Measurements from ENCODE around the gene CHD2.

GRCh38 chr15:93012786-93013185 is 112.7 kb downstream of the CHD2 start:
- TF ChIP-seq, protein P1, sequence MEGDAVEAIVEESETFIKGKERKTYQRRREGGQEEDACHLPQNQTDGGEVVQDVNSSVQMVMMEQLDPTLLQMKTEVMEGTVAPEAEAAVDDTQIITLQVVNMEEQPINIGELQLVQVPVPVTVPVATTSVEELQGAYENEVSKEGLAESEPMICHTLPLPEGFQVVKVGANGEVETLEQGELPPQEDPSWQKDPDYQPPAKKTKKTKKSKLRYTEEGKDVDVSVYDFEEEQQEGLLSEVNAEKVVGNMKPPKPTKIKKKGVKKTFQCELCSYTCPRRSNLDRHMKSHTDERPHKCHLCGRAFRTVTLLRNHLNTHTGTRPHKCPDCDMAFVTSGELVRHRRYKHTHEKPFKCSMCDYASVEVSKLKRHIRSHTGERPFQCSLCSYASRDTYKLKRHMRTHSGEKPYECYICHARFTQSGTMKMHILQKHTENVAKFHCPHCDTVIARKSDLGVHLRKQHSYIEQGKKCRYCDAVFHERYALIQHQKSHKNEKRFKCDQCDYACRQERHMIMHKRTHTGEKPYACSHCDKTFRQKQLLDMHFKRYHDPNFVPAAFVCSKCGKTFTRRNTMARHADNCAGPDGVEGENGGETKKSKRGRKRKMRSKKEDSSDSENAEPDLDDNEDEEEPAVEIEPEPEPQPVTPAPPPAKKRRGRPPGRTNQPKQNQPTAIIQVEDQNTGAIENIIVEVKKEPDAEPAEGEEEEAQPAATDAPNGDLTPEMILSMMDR (IDR thresholded peaks at IDR 0.05; ENCODE audit: low read depth, low read length, missing input control), result no peak
- no peak for TF ChIP-seq YY1 (IDR thresholded peaks at IDR 0.05)
- no peak for TF ChIP-seq REST (IDR thresholded peaks at IDR 0.05)
- no peak for TF ChIP-seq EGR1 (IDR thresholded peaks at IDR 0.05; ENCODE audit: low read depth in 2 of 2)
- TF ChIP-seq JUND (IDR thresholded peaks at IDR 0.05), result no peak
- no peak for TF ChIP-seq TAF1 (conservative IDR thresholded peaks at IDR 0.05)
- TF ChIP-seq ATF3 (IDR thresholded peaks at IDR 0.05), result no peak
- TF ChIP-seq MAX (IDR thresholded peaks at IDR 0.05), result no peak
- TF ChIP-seq HNF4G (IDR thresholded peaks at IDR 0.05), result no peak
- no peak for TF ChIP-seq NR2F2 (IDR thresholded peaks at IDR 0.05)
- TF ChIP-seq RAD21 (IDR thresholded peaks at IDR 0.05), result no peak
- TF ChIP-seq SP1 (IDR thresholded peaks at IDR 0.05), result no peak
